Fibroblast of skin of left quadriceps (primary cell): ENCODE measurements around the gene LINC00237.

Experiments
- DNase-seq, 2 experiments: peaks; one replicate each; pipeline ENCODE4 v3.0.0-alpha.2; 2013; ENCODE audit warnings: low read depth in 2 of 2

Gene LINC00237

DNA sequence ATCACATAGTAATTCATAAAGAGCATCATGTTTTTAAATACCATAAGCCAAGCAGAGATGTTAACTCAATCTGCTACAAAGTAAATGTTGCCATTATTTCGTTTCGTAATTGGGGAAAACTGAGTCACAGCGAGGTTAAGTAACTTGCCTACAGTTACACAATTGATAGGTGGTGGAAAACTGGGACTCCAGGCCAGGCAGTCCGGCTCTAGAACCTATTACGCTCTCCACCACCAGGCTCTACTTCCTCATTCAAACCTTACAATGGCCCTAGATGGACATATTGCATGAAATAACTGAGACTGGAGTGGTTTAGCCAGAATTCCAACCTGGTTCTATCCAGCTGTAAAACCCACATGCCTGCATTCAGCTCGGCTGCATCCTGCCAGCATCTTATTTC, 58.2 kb downstream of the LINC00237 start:
- no peak for DNase-seq

DNA sequence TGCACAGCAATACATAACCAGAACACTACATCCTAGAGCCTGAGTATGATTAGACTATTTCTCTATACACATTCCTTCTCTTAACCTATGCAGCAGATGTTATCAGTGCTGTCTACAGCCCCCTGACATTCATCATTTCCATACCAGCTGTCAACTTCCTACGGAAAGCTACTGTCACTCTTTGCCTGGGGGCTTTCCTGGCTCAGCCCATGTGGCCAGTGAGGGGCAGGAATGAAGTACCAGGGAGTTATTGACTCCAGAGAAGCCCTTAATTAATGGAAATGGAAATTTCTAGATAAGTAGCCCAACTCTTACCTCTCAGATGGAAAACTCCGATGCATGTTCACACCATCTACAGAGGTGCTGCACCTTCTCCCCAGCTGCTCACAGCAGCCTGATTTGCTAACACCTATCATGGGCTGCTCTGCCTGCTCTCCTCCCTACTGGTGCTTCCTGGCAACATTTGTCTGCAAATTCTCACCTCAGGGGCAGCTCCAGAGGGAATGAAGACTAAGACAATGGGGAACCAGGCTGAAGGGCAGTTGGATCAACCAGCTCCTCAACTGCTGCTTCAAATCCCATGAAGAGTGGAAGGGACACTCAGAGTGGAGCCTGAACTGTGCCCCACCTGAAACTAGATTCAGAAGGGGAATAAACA, 59.6 kb downstream of the LINC00237 start:
- no peak for DNase-seq
